ENCODE measurements around the gene TLE3.
A peak's percentile ranks its signal among the peaks of the same experiment; 100 is the strongest.
"Not testable (repeated sequence)": the region's sequence is repeated elsewhere in the genome, so short reads cannot be mapped to it uniquely, and the experiment has no call there.

Gene TLE3

DNA sequence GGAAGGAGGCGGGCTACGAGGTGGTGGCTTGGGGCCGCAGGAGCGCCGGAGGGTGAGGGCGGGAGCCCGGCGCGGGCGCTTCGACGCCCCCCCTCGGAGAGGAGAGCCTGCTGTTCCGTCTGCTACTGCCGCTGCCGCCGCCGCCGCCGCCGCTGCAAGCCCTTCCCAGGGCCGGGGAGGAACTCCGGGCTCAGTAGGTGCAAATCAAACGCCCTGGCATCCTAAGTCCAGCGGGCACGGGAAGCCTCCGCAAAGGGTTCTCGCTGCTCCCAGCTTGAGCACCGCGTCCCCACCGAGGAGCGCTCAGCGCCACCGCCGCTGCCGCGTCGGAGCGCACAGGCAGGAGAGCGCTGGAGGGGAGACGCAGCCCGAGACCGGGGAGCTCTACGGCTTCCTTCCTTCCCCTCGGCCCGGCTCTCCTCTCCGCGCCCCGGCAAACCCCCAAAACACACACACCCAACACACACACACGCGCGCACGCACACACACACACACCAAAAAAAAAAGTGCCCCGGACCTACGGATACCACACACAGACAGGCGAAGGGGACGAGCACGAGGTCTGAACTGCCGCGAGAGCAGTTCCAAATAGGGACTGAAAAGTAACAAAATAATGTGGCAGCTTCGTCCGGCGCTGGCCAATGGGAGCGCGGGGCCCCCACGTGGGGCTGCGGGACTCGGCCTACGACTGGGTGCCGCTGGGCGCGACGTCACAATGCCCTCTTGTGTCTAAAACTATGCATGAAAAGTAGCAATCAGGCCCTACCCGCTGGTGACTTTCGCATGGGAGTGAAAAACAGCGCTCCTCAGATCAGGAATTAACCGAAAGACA lies at the start of gene TLE3:
TSS of gene TLE3 (minus strand) at position 597 of the 832 bp plus-strand sequence. CDS start 1,119 bp downstream, outside the sequence.
- peak; percentile 96 for DNase-seq (ENCODE audit: low read depth)

DNA sequence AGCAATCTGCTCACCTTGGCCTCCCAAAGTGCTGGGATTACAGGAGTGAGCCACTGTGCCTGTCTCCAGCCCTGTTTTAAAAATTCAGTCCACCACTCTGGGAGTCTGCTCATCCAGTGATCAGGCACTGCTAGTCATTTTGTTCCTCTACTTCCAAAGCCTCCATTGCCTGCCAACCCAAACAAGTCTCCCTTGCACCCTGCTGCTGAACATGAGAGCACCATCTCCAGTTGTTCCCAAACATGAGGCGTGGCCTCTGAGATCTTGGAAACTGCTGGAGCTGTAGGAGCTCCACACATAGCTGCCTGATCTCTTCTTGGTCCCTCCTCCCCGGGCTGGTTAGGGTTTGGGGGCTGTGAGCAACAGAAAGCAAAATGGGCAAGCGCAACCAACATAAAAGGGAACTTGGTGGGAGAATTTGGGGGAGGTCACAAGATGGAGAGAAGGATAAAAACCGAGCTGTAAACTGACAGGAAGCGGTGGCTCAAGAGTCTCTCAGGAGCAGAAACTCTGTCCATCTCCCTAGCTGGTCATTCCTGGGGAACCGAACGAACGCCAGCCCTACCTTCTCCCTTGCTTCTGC lies 49.6 kb upstream of the TLE3 start:
- peak; percentile 91 for DNase-seq (ENCODE audit: low read depth)

DNA sequence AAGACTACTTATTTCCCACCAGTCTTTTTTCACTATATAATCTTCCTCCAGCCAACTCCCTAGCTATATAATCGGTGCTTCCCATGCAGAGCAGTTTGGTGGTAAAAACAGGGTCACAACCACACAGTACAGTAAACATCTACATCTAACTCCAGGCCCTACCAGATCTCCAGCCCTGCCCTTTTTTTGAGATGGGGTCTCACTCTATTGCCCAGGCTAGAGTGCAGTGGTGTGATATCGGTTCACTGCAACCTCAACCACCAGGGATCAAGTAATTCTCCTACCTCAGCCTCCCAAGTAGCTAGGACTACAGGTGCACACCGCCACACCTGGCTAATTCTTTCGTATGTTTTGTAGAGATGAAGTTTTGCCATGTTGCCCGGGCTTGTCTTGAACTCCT lies 49.1 kb upstream of the TLE3 start:
- DNase-seq (ENCODE audit: low read depth), result no peak

DNA sequence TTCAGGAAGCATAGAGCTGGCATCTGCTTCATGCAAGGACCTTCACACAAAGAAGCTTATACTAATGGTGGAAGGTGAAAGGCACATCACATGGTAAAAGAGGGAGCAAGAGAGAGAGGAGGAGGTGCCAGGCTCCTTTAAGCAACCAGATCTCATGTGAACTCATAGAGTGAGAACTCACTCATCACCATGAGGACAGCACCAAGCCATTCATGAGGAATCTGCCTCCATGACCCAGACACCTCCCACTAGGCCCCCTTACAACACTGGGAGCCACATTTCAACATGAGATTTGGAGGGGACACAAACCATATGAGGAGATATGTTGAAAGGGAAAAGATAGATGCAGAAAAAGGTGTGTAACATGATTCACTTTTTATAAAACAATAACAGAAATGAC lies 48.4 kb upstream of the TLE3 start:
- no peak for DNase-seq (ENCODE audit: low read depth)

DNA sequence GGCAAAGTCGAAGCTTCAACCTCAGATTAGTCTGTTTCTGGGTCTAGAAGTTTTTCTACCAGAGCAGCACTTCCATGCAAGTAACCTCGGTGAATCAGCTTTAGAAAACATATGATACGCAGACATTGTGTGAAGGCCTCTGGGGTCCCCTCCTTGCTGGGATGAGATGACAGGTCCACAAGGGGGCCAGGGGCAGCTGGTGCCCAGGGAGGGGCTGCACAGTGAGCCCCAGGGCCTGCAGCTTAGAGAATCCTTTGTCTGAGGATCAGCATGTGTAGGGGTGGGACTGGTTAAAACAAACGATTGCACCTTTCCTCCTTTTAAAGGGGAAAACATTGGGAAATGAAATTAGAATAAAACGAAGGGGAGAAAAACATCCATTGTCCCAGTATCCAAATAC lies 47.5 kb upstream of the TLE3 start:
- DNase-seq (ENCODE audit: low read depth), result no peak

DNA sequence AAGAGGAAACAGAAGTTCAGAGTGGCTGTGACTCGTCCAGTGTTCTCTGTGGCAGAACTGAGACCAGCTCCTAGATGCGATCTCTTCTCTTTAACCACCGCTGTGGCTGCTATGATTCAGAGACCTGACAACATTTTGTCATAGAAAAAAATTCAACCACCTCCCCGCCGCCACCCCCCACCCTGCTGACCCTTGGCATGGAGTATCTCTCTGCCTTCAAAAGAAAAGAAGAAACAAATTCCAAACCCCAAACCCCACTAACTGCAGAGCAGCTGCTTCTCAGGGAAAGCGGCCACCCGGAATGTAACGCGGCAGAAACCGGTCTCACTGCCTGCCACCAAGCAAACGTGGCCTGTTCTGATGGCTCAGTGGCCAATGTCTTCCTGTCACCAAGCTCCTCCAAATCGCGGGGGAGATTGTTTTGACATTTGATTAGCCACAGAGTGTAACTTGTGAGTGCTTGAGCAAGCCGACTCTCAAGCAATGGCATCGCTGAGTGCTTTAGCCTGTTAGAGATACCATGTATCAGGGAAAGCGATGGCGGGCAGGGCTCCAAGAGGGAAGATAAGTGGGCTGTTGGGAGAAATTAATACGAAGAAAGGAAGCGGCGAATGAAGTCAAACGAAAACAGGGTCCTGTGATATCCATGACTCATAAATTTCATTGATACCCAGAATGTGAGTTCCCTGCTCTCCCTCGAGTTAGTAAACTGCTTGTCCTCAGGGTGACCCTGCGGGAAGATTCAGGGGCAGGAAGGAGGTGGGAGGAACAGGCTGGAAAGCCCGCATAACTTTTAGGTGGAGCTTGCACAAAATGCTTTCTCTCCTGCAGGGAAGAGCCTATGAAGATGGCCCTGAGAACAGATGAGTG lies 44.8 kb upstream of the TLE3 start:
- DNase-seq (ENCODE audit: low read depth), result peak; percentile 44

DNA sequence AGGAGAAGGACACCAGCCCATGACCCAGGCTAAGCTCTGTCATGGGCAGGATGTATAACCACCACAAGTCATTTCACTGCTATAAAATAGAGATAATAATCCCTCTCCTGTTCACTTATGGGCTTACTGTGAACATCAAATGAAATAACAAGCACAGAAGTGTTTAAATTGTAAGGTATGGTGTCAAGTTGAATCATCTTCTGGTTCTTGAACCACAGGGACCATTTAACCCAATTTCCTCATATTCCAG lies 44.3 kb upstream of the TLE3 start:
- no peak for DNase-seq (ENCODE audit: low read depth)

DNA sequence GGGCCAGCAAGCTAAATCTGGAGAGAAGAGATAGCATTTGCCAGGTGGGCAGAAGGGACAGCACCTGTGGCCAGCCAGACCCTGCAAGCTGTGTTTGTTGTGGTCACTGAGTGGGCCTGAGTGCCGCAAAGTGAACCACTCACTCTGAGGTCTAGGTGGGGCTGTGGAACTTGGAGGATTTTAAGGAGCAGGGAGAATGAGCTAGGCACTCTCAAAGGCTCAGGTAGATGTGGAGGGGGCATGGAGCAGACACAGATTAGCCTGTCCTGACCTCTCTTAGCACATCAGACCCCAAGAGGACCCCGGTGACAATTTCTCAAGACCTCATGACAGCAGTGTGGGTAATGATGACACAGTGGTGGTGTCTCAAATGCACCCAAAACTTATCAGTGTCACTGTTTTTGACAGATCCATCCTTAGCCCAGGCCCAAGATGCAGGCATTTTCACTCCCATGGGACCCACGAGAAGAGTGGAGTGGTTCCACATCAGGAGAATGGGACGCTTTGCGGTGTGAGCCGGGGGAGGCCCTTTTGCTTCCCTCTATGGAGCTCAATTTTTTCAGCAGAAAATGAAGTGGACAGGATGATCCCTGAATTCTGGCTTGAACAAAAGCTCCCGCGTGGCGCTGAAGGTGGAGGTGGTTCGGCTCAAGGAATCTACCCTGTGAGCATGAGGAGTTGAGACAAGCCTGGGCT lies 43.8 kb upstream of the TLE3 start:
- no peak for DNase-seq (ENCODE audit: low read depth)

DNA sequence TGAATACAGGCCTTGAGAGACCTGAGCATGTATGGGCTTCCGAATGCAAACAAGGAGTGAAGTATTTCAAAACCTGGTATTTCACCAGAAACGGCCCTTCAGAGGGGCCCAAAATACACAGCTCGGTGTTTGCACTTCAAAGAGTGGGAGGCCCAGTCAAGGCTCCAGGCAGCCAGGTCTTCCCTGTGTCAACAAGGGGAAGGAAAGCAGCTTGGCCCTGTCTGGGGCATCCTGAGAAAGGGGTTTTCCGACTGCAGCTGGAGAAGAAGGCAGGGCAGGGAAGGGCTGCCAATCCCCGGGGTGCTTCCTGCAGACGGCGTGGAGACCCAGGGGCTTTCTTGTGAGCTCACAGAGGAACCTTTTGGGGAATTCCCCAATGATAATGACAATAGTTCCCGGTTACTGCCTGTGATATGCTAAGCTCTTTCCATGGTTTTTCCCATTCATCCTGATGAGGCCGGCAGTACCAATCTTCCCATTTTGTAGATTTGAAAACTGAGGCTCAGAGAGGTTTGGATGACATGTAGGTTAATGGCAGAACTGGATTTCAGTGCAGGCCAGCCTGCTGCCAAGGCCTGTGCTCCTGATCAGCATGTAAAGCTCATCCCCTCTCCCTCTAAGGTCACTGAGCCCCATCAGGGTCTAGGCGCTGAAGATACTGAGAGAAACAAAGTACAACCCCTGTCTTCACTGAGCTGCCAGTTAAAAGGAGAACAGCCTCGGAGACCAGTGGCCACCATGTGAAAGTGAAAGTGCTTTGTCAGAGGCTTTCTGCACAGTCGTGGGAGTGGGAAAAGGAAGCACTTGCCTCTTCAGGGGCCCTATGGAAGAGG lies 43.0 kb upstream of the TLE3 start:
- DNase-seq (ENCODE audit: low read depth), result peak; percentile 33

DNA sequence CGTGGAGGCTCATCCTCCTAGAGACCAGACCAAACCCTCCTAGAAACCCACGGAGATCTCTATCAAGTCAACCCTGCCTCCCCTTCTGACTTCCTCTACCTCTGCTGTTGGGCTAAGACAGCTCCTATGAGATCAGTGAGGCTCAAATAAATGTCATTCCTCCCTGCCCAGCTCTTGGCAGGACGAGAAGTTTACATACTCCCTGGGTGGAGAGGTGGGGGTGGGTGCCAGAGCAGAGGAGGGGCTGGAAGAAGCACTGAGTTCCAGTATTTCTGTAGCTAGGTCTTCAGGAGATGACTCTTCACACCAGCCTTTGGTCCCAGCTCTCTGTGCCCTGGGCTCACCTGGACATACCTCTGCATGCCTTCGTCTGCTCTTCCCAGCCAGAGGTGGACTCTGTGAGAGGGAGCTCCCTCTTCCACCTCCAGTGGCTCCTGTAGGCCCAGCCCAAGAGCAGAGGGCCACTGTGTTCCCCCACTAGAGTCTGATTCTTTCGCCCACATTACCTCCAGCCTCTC lies 42.4 kb upstream of the TLE3 start:
- DNase-seq (ENCODE audit: low read depth), result no peak

DNA sequence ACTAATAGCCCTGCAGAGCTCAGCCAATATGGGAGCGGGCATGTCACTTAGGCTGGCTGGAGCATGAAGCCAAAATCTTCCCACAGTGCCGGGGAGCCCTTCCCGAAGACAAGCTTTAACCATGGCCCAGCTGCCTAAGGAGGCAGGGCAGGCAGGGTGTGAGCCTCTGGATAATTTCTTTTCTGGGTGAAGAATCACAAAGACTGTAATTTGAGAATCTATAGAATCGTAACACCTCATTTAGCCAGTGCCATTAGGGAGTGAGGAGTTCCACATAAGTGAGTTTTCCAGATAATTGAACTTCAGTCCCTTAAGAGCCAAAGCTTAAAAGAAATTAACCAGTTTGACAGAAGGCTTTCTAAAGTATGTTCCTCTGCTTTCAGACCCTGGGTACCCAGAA lies 40.2 kb upstream of the TLE3 start:
- no peak for DNase-seq (ENCODE audit: low read depth)

DNA sequence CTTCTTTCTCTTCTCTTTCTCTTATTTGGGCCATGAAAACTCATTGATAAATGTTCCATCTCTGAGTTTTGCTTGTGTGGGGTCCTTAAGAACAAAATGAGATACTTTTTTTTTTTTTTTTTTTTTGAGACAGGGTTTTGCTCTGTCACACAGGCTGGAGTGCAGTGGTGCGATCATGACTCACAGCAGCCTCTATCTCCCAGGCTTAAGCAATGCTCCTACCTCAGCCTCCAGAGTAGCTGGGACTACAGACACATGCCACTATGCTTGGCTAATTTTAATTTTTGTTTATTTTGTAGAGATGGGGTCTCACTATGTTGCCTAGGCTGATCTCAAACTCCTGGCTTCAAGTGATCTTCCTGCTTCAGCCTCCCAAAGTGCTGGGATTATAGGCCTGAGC lies 39.3 kb upstream of the TLE3 start:
- not testable (repeated sequence) for DNase-seq (ENCODE audit: low read depth)

DNA sequence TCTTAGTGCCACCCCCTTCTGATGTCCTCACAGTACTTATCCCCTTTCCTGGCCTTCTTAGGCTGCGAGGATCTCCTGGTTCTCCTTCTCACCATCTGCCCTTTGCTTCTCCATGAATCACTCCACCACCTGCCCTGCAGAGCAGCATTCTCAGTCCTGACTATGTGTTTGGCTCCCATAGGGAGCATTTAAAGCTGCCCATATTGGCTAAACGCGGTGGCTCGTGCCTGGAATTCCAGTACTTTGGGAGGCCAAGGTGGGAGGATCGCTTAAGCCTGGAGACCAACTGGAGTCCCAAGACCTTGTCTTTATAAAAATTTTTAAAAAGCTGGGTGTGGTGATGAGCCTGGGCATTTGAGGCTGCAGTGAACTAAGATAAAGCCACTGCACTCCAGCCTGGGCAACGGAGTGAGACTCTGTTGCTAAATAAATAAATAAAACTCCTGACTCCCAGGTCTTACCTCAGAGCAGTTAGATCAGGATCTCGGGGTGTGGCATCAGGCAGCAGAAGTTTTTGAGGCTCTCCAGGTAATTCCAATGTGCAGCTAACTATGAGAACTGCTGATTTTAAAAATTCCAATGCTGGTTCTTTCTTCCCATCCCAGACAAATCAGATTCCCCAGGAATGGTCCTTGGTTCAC lies 36.2 kb upstream of the TLE3 start:
- DNase-seq (ENCODE audit: low read depth), result no peak

DNA sequence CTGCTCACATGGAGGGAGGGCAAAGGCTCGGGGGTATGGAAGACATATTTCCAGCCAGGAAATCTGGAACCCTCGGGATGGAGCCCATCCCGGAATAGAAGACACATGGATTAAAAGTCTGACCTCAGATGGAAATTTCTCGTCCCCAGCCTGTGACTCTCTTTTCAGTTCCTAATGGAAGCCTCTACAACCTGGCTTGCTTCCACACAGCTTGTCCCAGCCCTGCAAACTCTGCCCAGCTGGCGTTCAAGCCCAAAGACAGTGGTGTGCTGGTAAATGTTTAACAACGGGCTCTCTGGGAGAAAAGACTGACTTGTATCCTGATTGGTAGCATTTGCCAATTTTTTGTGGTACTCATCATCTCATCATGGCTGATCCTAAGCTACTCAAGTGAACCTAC lies 35.6 kb upstream of the TLE3 start:
- DNase-seq (ENCODE audit: low read depth), result no peak

DNA sequence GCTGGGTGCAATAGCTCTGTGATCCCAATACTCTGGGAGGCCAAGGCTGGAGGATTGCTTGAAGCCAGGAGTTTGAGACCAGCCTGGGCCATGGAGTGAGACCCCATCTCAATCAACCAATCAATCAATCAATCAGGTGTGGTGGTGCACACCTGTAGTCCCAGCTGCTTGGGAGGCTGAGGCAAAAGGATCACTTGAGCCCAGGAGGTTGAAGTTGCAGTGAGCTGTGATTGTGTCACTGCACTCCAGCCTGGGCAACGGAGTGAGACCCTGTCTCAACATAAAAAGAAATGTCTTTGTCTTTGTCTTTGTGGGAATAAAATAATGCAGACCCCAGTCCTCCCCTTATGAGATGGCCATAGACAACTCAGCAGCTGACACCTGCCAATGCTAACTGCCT lies 34.9 kb upstream of the TLE3 start:
- no peak for DNase-seq (ENCODE audit: low read depth)

DNA sequence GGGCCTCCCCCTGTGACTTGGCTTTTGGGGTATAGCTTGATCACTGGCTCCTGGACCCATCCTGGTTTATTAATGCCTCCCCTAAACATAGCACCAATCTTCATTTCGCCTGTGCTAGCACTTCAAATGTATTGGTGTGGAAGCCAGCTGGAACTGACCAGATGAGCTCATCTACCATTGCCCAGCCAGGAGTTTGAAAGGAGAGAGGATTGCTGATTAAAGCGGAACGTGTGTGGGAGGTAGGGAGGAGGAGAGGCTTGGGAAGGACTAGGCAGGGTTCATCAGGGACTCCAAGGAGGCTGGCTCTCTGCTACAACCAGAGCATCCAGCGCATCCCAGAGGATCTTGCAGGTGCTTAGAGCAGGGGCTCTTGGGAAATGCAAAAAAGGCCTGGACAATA lies 34.4 kb upstream of the TLE3 start:
- DNase-seq (ENCODE audit: low read depth), result no peak

DNA sequence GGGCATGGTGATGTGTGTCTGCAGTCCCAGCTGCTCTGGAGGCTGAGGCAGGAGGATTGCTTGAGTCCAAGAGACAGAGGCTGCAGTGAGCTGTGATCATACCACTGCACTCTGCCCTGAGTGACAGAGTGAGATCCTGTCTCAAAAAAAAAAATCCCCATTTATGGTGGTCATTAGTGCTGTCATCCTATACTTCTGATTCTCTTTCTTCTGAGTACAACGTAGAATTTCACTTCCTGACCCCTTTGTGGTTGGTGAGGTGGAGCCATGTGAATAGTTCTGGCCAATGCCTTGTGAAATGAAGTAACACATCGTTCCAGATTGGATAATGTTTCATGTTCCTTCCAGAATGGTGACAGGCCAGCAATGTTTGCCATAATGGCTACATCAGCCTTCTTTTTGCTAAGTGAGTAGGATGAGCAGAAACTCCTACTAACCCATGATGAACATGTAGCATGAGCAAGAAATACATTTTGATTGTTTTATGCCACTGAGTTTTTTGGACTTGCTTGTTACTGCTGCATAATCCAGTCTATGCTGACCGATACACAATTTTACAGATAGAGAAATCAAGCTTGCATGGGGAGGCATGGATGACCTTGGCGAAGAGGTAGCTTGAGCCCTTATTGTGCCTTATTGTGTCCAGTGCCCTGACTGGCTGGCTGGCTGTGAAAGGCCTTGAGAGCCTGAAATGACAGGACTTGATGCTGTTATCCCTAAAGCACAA lies 30.9 kb upstream of the TLE3 start:
- DNase-seq (ENCODE audit: low read depth), result no peak

DNA sequence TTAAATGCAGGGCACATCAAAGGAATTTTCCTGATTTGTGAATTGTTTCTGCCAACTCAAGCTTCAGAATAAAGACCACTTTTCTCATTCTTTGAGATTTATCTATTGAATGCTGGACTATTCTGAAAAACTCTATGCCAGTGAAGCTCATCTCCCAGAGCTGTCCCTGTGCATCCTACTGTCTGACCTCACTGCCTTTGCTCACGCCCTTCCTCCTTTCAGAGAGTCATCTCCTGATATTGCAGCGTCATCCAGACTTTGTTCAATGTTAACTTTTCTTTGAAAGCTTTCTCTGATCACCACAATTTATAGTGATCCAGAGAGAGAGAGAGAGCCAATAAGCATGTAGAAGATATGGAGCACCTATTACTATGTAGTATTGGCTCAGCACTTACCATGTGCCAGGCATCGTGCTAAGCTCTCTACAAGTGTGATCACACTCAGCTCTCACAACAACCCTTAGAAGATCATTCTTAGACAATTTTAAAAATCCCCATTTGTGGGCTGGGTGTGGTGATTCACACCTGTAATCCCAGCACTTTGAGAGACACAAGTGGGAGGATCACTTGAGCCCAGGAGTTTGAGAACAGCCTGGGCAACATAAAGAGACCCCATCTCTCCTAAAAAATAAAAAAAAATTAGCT lies 30.2 kb upstream of the TLE3 start:
- DNase-seq (ENCODE audit: low read depth), result no peak

DNA sequence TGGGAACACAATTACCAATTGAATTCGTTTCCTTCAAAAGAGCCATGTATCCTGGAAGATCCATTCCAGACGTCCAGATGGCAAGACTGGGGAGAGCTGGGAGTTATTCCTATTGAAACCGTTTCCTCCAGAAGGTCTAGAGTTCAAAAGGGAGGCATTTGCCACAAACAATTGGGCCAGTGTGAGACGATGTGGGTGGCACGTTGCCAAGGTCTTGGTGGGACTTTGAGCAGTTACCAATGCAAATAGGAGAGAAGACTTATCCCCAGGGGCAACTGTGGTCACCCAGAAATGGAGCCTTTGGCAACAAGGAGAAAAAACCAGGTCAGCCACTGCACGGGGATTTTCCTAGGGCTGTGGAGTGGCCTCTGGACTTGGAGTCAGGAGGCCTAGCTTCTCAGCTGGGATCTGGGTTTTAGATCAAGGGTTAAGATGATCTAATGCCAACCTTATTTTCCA lies 29.6 kb upstream of the TLE3 start:
- no peak for DNase-seq (ENCODE audit: low read depth)

DNA sequence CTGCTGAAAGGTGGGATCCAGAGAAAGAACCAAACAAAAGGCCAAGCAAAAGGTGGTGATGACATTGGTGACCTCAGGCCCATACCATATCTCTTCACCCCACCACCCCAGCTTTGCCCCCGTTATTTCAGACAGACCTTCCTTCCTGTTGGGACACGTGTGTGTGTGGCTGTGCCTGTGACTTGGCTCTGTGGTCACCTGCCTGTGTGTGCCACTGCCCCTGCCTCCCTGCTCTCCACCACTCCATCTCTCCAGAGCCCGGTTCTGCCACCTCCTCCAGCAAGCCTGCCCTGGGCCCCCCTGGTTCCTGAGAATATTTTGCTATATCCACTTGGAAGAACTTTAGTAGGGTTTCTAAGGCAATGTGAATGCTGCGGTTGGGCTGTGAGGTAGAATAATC lies 28.6 kb upstream of the TLE3 start:
- no peak for DNase-seq (ENCODE audit: low read depth)
